Upper lobe of left lung (tissue), 6 donors: ENCODE measurements around the gene KCNK3. TPM values are rescaled to one million over a fixed set of nuclear protein-coding genes. Genes with fewer than 3 reads are reported as not detected.

ENCODE experiments used
- ATAC-seq, 2 donors: fragments of 200-7000 bp; cut with Tn5 transposase; one replicate each; pipeline ENCODE4 v1.9.1; 2022; ENCODE audit warnings: mild to moderate bottlenecking in 2 of 2, moderate library complexity in 2 of 2; ENCODE audit not compliant: low FRiP score in 2 of 2
- DNase-seq, 2 donors: peaks; one replicate each; pipeline ENCODE4 v3.0.0-alpha.2; 2019 to 2020
- H3K27ac ChIP-seq, 4 donors: fragments of 200-600 bp; sonication (generic); one replicate each; pipeline ENCODE4 v1.5.1; 2016 to 2019
- H3K27me3 ChIP-seq, 4 donors: fragments of 200-600 bp; sonication (generic); one replicate each; pipeline ENCODE4 v1.5.1; 2017 to 2019
- H3K36me3 ChIP-seq, 4 donors: fragments of 200-600 bp; sonication (generic); one replicate each; pipeline ENCODE4 v1.5.1; 2016 to 2019
- H3K4me1 ChIP-seq, 4 donors: fragments of 200-600 bp; sonication (generic); one replicate each; pipeline ENCODE4 v1.5.1; 2018 to 2019
- H3K4me3 ChIP-seq, 4 donors: fragments of 200-600 bp; sonication (generic); one replicate each; pipeline ENCODE4 v1.5.1; 2017 to 2019; ENCODE audit warnings: mild to moderate bottlenecking in 2 of 4, moderate library complexity in 1 of 4
- H3K9me3 ChIP-seq, 4 donors: fragments of 200-600 bp; sonication (generic); one replicate each; pipeline ENCODE4 v1.5.1; 2018 to 2019
- CTCF ChIP-seq, 6 experiments: fragments of 450-650 bp in 4 of 6; fragments of 200-600 bp in 2 of 6; sonication (generic) in 2 of 6; IDR thresholded peaks; one replicate each; pipeline ENCODE4 v1.5.1; 2016 to 2019; ENCODE audit warnings: antibody characterized with exemption in 6 of 6
- EP300 ChIP-seq, 4 donors: sonication (generic); formaldehyde crosslinking; IDR thresholded peaks; one replicate each; pipeline ENCODE4 v1.5.1; 2017; ENCODE audit warnings: antibody characterized with exemption in 4 of 4, control low read depth in 2 of 4
- POLR2A ChIP-seq, 4 donors: fragments of 450-650 bp; IDR thresholded peaks; one replicate each; pipeline ENCODE4 v1.5.1; 2016 to 2017; ENCODE audit warnings: antibody characterized with exemption in 4 of 4, mild to moderate bottlenecking in 2 of 4
- POLR2AphosphoS5 ChIP-seq, 2 donors: sonication (generic); formaldehyde crosslinking; IDR thresholded peaks; one replicate each; pipeline ENCODE4 v1.5.1; 2017; ENCODE audit warnings: antibody characterized with exemption in 2 of 2
- WGBS, 2 donors: methylation state at CpG; one replicate each; pipeline ENCODE4 v1.1.5; 2017 to 2018; 5-methylcytosine and 5-hydroxymethylcytosine counted together
- total RNA-seq, 6 donors: library from RNA; depleted of rRNA in 4 of 6; stranded (reverse); fragments of >200 nt in 4 of 6; gene quantifications; one replicate each; pipeline versions ENCODE4 v1.1.0 to v1.2.1, GENCODE V29; 2016 to 2021
- donor health status: DM: no; HTN: no; CAD: no; lungs with moderate emphysema.
- donor health status: DM: no; HTN: yes; CAD: no; lungs with severe emphysema.

Gene KCNK3
- total RNA-seq, 6 donors from 2014 or later, result 3.0 to 36.1 (median 17.5) TPM

GRCh38 chr2:26670171-26670570 is 22.4 kb upstream of the KCNK3 start:
- H3K4me1 ChIP-seq, result no peaks in the 10 kb centered on the region
- ATAC-seq, result no peak
- H3K27ac ChIP-seq, result no peak overlapping the region
- TF ChIP-seq POLR2A (IDR thresholded peaks at IDR 0.05) (no peak), CTCF (IDR thresholded peaks at IDR 0.05) (no peak), EP300 (IDR thresholded peaks at IDR 0.05) (no peak), POLR2AphosphoS5 (IDR thresholded peaks at IDR 0.05) (no peak)
- no peaks in the 10 kb centered on the region for H3K9me3 ChIP-seq
- H3K4me3 ChIP-seq, result no peak overlapping the region
- 23 to 60% methylated on average over 1 to 3 of the region's 3 CpGs for WGBS, 2 donors
- no peak for DNase-seq
- H3K36me3 ChIP-seq, result no peaks in the 10 kb centered on the region
- H3K27me3 ChIP-seq, result no peaks in the 10 kb centered on the region

DNA sequence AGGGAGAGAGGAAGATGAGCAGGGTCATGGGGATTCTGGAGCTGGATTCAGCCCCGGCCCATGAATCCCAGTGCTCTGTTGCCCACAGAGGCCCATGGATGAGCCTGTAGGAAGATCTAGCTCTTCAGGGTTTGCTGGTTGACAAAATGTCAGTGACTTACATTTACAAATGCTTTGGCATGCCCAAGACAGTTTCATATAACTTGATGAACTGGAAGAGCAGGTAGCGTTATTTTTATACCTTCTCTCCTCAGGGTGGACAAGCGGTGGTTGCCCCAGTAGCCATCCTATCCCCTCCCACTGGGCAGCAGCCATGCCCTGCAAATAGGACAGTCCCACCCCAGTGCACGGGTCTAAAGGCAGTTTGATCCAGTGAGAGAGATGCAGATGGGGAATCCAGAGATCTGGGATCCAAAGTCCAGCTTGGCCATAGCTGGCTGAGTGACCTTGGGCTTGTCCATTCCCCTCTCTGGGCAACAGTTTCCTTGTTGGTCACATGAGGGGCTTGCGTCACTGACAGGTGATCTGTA is 21.5 kb upstream of the KCNK3 start:
- Histone ChIP-seq H3K36me3 (no peaks in the 10 kb centered on the region), H3K27me3 (no peaks in the 10 kb centered on the region), H3K4me3 (no peak overlapping the region), H3K9me3 (no peaks in the 10 kb centered on the region), H3K27ac (no peak overlapping the region), H3K4me1 (no peaks in the 10 kb centered on the region)
- no peak for TF ChIP-seq POLR2A (IDR thresholded peaks at IDR 0.05)
- no peak for TF ChIP-seq EP300 (IDR thresholded peaks at IDR 0.05)
- TF ChIP-seq CTCF (IDR thresholded peaks at IDR 0.05), result no peak
- no peak for TF ChIP-seq POLR2AphosphoS5 (IDR thresholded peaks at IDR 0.05)
- ATAC-seq, result no peak
- WGBS, 2 donors, result 90 to 92% methylated on average over 4 to 5 of the region's 5 CpGs
- DNase-seq, result no peak

DNA sequence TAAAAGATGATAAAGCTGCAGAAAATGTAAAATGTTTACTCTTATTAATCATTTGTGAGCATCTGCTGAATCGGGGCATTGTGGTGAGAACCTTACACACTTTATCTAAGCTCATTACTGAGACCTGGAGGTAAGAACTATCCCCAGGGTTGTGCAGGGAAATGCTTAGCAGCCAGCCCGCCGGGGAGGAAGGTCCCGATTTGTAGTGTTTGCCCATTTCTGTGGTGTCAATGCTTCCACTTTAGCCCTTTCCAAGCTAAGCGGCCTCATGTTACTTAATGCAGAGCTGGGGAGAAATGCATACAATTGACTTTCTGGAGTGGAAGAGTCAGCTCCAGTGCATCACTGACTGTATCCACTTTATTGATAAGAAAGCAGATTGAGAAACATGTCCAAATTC is 20.8 kb upstream of the KCNK3 start:
- Histone ChIP-seq H3K4me1 (no peaks in the 10 kb centered on the region), H3K4me3 (no peak overlapping the region), H3K27ac (no peak overlapping the region), H3K9me3 (no peaks in the 10 kb centered on the region), H3K36me3 (no peaks in the 10 kb centered on the region), H3K27me3 (no peaks in the 10 kb centered on the region)
- DNase-seq, result no peak
- TF ChIP-seq CTCF (IDR thresholded peaks at IDR 0.05) (no peak), EP300 (IDR thresholded peaks at IDR 0.05) (no peak), POLR2A (IDR thresholded peaks at IDR 0.05) (no peak), POLR2AphosphoS5 (IDR thresholded peaks at IDR 0.05) (no peak)
- WGBS, 2 donors, result 80 to 82% methylated on average over 5 of the region's 5 CpGs
- no peak for ATAC-seq

GRCh38 chr2:26672112-26672817 is 20.3 kb upstream of the KCNK3 start:
- TF ChIP-seq POLR2A (IDR thresholded peaks at IDR 0.05) (no peak), CTCF (IDR thresholded peaks at IDR 0.05) (no peak), EP300 (IDR thresholded peaks at IDR 0.05) (no peak), POLR2AphosphoS5 (IDR thresholded peaks at IDR 0.05) (no peak)
- Histone ChIP-seq H3K4me3 (no peak overlapping the region), H3K4me1 (no peaks in the 10 kb centered on the region), H3K27me3 (no peaks in the 10 kb centered on the region), H3K9me3 (no peaks in the 10 kb centered on the region), H3K36me3 (no peaks in the 10 kb centered on the region), H3K27ac (no peak overlapping the region)
- WGBS, 2 donors, result 74 to 81% methylated on average over 10 to 11 of the region's 11 CpGs
- no peak for DNase-seq
- ATAC-seq, result no peak
